Activated naive CD8-positive, alpha-beta T cell treated with anti-CD3 and anti-CD28 coated beads, Interleukin-2, amount 10 ng/mL, durations not matched to agents 7 days and 5 days (primary cell): ENCODE measurements around the gene HBB. TPM values are rescaled to one million over a fixed set of nuclear protein-coding genes. Genes with fewer than 3 reads are reported as not detected.

ENCODE experiments used
- ATAC-seq: fragments of 150-1000 bp; cut with Tn5 transposase; one replicate; pipeline ENCODE4 v1.10.0; 2021; ENCODE audit warnings: low read depth, moderate library complexity
- POLR2A ChIA-PET: fragments of 350-600 bp; sonication (Branson Sonifier 250); formaldehyde crosslinking; loops from one replicate; lab custom pipeline; 2021; ENCODE audit warnings: antibody characterized with exemption; lab: Charles Lee
- DNase-seq: peaks from one replicate; pipeline ENCODE4 v3.0.0; 2021
- H3K27ac Mint-ChIP-seq: one replicate; pipeline ENCODE4 v1.8.0; 2022; ENCODE audit warnings: mild to moderate bottlenecking, mixed read lengths
- H3K27me3 Mint-ChIP-seq: one replicate; pipeline ENCODE4 v1.8.0; 2022; ENCODE audit warnings: mild to moderate bottlenecking, moderate library complexity, mixed read lengths
- H3K36me3 Mint-ChIP-seq: one replicate; pipeline ENCODE4 v1.8.0; 2021; ENCODE audit warnings: mild to moderate bottlenecking, mixed read lengths
- H3K4me1 Mint-ChIP-seq: one replicate; pipeline ENCODE4 v1.8.0; 2021; ENCODE audit warnings: mixed read lengths
- H3K4me3 Mint-ChIP-seq: one replicate; pipeline ENCODE4 v1.8.0; 2022; ENCODE audit warnings: mild to moderate bottlenecking, moderate library complexity, mixed read lengths
- H3K9me3 Mint-ChIP-seq: one replicate; pipeline ENCODE4 v1.8.0; 2021; ENCODE audit warnings: mixed read lengths
- total RNA-seq, 2 experiments: library from RNA; stranded (reverse); gene quantifications; one replicate each; pipeline ENCODE4 v1.2.3, GENCODE V29; 2021

Gene HBB
- total RNA-seq, 2 experiments from 2014 or later, result not detected

DNA sequence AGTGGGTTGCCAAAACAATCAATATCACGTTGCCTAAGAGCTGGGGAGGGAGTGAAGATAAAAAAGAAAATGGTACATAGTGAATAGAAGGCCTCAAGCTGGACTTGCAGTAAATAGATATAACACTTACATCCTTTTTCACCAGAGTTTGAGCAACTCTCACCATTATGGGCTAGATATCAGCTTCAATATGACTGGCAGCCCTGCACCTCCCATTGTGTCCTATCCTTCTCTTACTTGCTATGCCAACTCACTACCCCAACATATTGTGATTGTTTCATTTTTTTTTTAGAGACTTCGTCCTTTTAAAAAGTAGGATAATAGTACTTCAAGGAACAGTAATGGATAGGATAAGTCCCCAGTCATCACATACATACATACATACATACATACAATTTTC, 15.3 kb upstream of the HBB start:
- no peaks in the 10 kb centered on the region for H3K36me3 Mint-ChIP-seq
- no peaks in the 10 kb centered on the region for H3K4me1 Mint-ChIP-seq
- H3K27ac Mint-ChIP-seq, result no peak overlapping the region
- no peak for DNase-seq
- H3K27me3 Mint-ChIP-seq, result peaks cover 2% of the 10 kb centered on the region
- no peak for ATAC-seq
- POLR2A ChIA-PET, result no interaction called here
- H3K4me3 Mint-ChIP-seq, result no peak overlapping the region
- H3K9me3 Mint-ChIP-seq, result no peaks in the 10 kb centered on the region

DNA sequence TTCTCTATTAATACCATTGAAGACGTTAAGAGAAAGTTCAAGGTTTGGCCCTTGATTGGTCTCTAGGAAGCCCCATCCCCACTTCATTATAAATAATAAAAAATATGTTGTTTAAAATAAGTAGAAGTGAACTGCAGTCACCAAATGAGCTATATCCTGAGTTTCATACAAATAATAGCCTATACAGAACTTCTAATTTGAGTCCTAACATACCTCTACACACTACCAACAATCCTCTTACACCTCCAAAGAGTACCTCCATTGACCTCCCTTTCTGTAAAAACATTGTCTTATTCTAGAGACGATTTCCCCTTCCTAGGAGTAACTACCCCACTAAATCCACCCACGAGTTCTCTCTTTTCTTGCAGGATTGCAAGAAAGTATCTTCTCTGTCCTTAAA, 14.6 kb upstream of the HBB start:
- ATAC-seq, result no peak
- POLR2A ChIA-PET, result no interaction called here
- Mint-ChIP-seq H3K27ac (no peak overlapping the region), H3K9me3 (no peaks in the 10 kb centered on the region), H3K36me3 (no peaks in the 10 kb centered on the region), H3K4me1 (no peaks in the 10 kb centered on the region), H3K4me3 (no peak overlapping the region), H3K27me3 (peaks cover 2% of the 10 kb centered on the region)
- no peak for DNase-seq

DNA sequence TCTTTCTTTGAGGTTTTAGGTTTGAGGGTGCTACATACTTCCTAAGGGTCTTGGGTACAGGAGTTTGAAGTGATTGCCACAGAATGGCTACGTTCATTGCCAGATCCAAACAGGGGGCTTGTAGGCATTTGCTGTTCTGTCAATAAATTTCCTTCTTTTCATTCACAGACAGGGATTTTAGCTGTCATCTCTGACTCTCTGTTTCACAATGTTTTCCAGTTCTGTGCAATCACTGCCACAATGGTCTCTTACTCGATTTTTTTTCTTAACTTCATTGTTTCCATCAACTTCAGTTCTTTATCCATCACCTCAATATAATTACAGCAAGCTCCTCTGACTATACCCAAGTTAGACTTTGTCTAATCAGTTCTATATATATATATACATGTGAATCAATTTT, 13.6 kb upstream of the HBB start:
- no peak overlapping the region for H3K4me3 Mint-ChIP-seq
- no peaks in the 10 kb centered on the region for H3K9me3 Mint-ChIP-seq
- POLR2A ChIA-PET, result no interaction called here
- no peak overlapping the region for H3K27ac Mint-ChIP-seq
- no peak for ATAC-seq
- H3K36me3 Mint-ChIP-seq, result no peaks in the 10 kb centered on the region
- no peaks in the 10 kb centered on the region for H3K4me1 Mint-ChIP-seq
- DNase-seq, result no peak
- peaks cover 8% of the 10 kb centered on the region for H3K27me3 Mint-ChIP-seq

DNA sequence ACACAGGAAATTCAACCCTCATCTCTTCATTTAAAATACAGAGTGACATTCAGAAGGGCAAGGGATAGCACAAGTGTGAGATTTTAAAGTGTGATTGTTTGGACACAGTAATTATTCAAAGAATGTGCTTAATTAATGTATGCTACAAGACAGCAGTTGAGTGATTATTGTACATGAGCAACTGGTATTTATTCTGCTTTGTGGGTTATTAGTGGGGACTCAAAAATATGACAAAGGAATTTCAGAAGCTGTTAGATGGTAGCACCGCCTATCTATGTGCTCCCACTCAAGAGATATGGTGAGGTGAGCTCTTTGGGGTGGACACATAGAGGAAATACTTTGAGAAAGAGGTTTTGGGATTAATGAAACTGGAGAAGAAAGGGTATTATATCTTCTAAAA, 13.2 kb upstream of the HBB start:
- DNase-seq (no peak), ATAC-seq (no peak)
- Mint-ChIP-seq H3K27me3 (peaks cover 11% of the 10 kb centered on the region), H3K36me3 (no peaks in the 10 kb centered on the region), H3K9me3 (no peaks in the 10 kb centered on the region), H3K27ac (no peak overlapping the region), H3K4me3 (no peak overlapping the region), H3K4me1 (no peaks in the 10 kb centered on the region)
- POLR2A ChIA-PET, result no interaction called here

DNA sequence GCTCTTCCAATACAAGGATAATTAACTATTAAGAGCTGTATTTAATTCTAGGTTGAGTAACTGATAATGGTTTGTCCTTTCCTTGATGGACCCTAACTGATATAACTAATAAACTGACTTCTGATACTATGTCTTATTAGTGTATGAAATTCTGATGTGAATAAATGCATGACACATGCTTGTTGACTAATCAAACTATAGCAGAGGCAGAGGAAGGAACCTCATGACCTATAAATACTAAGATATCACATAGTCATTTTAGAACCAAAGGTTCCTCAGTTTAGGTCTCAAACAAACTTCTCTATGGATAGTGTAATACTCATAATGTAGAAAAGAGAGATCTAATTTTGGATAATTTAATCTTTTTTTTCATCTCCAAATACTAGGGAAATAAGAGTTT, 12.2 kb upstream of the HBB start:
- no peak overlapping the region for H3K4me3 Mint-ChIP-seq
- no peaks in the 10 kb centered on the region for H3K36me3 Mint-ChIP-seq
- POLR2A ChIA-PET, result no interaction called here
- no peak for DNase-seq
- peaks cover 11% of the 10 kb centered on the region for H3K27me3 Mint-ChIP-seq
- H3K27ac Mint-ChIP-seq, result no peak overlapping the region
- H3K9me3 Mint-ChIP-seq, result no peaks in the 10 kb centered on the region
- peaks cover 5% of the 10 kb centered on the region for H3K4me1 Mint-ChIP-seq
- no peak for ATAC-seq

DNA sequence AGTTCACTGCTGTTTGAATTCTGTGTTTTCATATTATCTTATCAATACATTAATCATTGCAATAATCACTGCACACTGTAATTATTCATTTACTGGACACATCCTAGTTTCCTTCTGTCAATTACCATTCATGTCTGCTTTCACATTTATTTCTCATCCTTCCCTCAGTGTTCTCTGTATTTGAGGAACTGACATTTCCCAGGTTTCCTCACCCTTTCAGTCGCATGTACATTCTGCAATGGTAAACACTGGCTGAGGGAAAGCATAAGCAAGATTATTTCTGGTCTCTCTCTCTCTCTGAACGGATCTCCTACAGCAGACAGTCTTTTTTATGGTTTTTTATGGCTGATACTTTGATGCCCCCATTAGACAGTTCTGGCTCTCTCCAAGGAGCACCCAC, 11.6 kb upstream of the HBB start:
- ATAC-seq (no peak), DNase-seq (no peak)
- Mint-ChIP-seq H3K27me3 (peaks cover 11% of the 10 kb centered on the region), H3K4me3 (no peak overlapping the region), H3K27ac (no peak overlapping the region), H3K9me3 (no peaks in the 10 kb centered on the region), H3K4me1 (peaks cover 5% of the 10 kb centered on the region), H3K36me3 (no peaks in the 10 kb centered on the region)
- POLR2A ChIA-PET, result no interaction called here

DNA sequence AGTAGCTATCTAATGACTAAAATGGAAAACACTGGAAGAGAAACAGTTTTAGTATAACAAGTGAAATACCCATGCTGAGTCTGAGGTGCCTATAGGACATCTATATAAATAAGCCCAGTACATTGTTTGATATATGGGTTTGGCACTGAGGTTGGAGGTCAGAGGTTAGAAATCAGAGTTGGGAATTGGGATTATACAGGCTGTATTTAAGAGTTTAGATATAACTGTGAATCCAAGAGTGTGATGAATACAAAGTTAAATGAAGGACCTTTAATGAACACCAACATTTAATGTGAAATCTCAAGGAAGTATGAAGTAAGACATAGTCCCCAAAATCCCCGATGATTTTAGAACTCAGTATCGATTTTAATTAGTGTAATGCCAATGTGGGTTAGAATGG, 10.5 kb upstream of the HBB start:
- Mint-ChIP-seq H3K27me3 (peaks cover 11% of the 10 kb centered on the region), H3K36me3 (no peaks in the 10 kb centered on the region), H3K4me3 (no peak overlapping the region), H3K9me3 (no peaks in the 10 kb centered on the region), H3K4me1 (peaks cover 5% of the 10 kb centered on the region), H3K27ac (no peak overlapping the region)
- no peak for DNase-seq
- ATAC-seq, result no peak
- POLR2A ChIA-PET, result no interaction called here

DNA sequence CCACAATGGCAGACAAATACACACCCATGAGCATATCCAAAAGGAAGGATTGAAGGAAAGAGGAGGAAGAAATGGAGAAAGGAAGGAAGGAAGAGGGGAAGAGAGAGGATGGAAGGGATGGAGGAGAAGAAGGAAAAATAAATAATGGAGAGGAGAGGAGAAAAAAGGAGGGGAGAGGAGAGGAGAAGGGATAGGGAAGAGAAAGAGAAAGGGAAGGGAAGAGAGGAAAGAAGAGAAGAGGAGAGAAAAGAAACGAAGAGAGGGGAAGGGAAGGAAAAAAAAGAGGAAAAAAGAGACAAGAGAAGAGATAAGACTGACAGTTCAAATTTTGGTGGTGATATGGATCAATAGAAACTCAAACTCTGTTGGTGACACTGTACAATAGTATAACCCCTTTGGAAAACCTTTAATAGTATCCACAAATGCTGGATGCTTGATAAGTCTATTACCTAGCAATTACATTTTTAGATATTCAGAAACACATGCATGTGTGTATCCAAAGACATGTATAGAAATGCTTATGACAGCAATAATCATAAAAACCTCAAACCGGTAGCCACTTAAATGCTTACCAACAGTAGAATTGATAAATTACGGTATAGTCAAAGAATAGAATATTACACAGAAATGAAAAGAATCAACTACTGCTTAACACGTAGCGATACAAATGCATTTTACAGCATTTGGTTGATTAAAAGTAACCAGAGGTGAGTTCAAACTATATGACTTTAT, 8.7 kb upstream of the HBB start:
- Mint-ChIP-seq H3K27ac (no peak overlapping the region), H3K36me3 (no peaks in the 10 kb centered on the region), H3K27me3 (peaks cover 18% of the 10 kb centered on the region), H3K9me3 (no peaks in the 10 kb centered on the region), H3K4me1 (peaks cover 5% of the 10 kb centered on the region), H3K4me3 (no peak overlapping the region)
- DNase-seq (no peak), ATAC-seq (no peak)
- POLR2A ChIA-PET, result no interaction called here

DNA sequence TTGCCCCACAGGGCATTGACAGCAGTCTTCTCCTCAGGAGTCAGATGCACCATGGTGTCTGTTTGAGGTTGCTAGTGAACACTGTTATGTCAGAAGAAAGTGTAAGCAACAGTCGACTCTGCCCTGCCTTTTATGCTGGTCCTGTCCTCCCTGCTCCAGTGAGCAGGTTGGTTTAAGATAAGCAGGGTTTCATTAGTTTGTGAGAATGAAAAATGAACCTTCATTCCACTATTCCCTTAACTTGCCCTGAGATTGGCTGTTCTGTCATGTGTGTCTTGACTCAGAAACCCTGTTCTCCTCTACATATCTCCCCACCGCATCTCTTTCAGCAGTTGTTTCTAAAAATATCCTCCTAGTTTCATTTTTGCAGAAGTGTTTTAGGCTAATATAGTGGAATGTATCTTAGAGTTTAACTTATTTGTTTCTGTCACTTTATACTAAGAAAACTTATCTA, 7.5 kb upstream of the HBB start, which contains the start of gene HBD:
Gene HBD, minus strand, starts transcription at position 103 of the 454 bp plus-strand sequence. Its CDS starts 50 bp downstream, at position 53.
- ATAC-seq, result no peak
- POLR2A ChIA-PET, result no interaction called here
- H3K4me1 Mint-ChIP-seq, result peaks cover 5% of the 10 kb centered on the region

DNA sequence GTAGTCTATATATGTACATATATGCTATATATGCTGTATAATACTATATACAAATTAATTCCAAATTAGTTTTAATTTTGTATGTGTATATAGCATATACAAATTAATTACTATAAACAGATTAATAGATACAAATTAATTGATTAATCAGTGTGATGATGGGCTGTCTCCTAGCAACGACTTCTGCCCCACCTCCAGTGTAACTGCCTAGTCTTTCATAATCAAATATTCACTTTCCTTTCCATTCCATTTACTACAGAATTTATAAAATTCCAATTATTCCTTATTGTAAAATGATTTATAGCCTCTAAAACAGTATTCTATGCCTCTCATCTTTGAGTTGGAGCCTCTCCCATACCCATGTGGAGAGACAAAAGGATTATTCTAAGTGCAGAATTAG, 6.4 kb upstream of the HBB start:
- DNase-seq (no peak), ATAC-seq (no peak)
- Mint-ChIP-seq H3K4me1 (peaks cover 5% of the 10 kb centered on the region), H3K27me3 (peaks cover 17% of the 10 kb centered on the region), H3K9me3 (no peaks in the 10 kb centered on the region), H3K36me3 (no peaks in the 10 kb centered on the region), H3K27ac (no peak overlapping the region), H3K4me3 (no peak overlapping the region)
- POLR2A ChIA-PET, result no interaction called here

More for the DNA sequence above, 7.5 kb upstream of the HBB start, which contains the start of gene HBD:
- DNase-seq, result no peak
- Mint-ChIP-seq H3K4me3 (no peak within 1 kb of the TSS), H3K36me3 (no peaks in the 10 kb centered on the region), H3K27ac (no peak within 1 kb of the TSS), H3K27me3 (peaks cover 17% of the 10 kb centered on the region), H3K9me3 (no peaks in the 10 kb centered on the region)

DNA sequence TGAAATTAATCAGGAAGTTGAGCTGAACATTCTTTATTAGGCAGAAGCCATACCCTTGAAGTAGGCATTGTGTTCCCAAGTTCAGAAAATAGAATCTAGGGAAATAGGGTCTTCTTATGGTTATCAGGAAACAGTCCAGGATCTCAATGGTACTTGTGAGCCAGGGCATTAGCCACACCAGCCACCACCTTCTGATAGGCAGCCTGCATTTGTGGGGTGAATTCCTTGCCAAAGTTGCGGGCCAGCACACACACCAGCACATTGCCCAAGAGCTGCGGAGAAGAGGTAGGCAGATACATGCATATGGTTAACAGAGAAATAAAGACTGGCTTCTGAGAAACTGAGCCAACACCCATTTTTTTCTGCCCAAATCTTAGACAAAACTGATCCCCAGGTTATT, 6.0 kb upstream of the HBB start:
- peaks cover 5% of the 10 kb centered on the region for H3K4me1 Mint-ChIP-seq
- H3K36me3 Mint-ChIP-seq, result no peaks in the 10 kb centered on the region
- DNase-seq (no peak), ATAC-seq (no peak)
- H3K9me3 Mint-ChIP-seq, result no peaks in the 10 kb centered on the region
- no peak overlapping the region for H3K27ac Mint-ChIP-seq
- peaks cover 17% of the 10 kb centered on the region for H3K27me3 Mint-ChIP-seq
- POLR2A ChIA-PET, result no interaction called here
- H3K4me3 Mint-ChIP-seq, result no peak overlapping the region

DNA sequence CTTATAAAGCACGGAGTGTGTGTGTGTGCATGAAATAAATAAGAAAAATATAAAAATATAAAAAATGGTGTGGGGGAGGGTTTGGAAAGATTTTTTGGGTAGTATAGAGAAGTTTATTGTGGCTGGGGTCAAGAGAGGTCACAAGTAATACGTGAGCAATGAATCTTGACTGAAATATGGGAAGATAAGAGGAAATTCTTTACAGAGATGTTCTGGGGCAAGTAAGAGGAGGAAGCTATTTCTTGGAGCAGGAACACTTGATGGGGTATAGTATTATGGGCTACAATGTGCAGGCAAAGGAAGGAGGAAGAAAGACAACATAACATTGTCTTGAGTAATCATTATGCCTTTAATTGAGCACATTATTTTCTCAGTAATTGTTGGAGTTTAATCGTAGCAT, 5.3 kb upstream of the HBB start:
- Mint-ChIP-seq H3K4me1 (peaks cover 5% of the 10 kb centered on the region), H3K4me3 (no peak overlapping the region), H3K27me3 (peaks cover 17% of the 10 kb centered on the region), H3K36me3 (no peaks in the 10 kb centered on the region), H3K9me3 (no peaks in the 10 kb centered on the region), H3K27ac (no peak overlapping the region)
- ATAC-seq (no peak), DNase-seq (no peak)
- POLR2A ChIA-PET, result no interaction called here

DNA sequence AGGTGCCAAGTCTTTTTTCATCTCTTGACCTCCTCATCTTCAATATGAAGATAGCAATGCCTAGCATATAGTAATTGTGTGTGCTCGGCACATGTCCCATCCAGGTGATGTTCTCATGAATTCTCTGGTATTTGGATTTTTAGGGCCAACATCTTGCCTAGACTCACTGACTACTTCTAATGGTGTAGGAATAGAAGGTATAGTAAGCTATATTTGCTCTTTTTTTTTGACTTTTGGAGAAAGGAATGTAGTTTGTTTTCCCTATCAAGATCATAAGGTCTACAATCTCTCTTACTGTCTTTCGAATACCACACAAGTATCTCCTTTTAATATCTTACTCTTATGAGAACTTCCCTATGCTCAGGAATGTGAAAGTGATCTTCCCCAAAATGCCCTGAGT, 4.2 kb upstream of the HBB start:
- H3K36me3 Mint-ChIP-seq, result no peaks in the 10 kb centered on the region
- ATAC-seq (no peak), DNase-seq (no peak)
- peaks cover 5% of the 10 kb centered on the region for H3K4me1 Mint-ChIP-seq
- no peak overlapping the region for H3K4me3 Mint-ChIP-seq
- H3K27ac Mint-ChIP-seq, result no peak overlapping the region
- H3K27me3 Mint-ChIP-seq, result peaks cover 14% of the 10 kb centered on the region
- POLR2A ChIA-PET, result no interaction called here
- H3K9me3 Mint-ChIP-seq, result no peaks in the 10 kb centered on the region

DNA sequence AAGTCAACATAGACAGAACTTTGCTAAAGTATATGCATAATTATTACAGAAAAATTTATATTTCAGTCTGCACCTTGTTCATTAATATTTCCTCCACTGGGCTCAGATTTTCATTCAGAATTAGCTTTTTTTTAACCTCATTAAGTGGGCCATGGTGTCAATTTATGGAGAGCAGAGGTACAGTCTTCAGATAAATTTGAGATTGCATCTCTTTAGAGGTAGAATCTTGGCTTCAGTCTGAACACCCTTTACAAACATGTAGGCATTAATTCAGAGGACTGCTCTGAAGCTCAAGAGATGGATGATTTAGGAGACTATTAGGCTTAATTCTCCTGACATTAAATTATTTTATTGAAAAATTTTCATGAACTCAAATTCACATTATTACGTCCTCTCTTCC, 3.4 kb upstream of the HBB start:
- Mint-ChIP-seq H3K9me3 (no peaks in the 10 kb centered on the region), H3K4me3 (no peak overlapping the region), H3K27ac (no peak overlapping the region), H3K36me3 (no peaks in the 10 kb centered on the region), H3K27me3 (peaks cover 9% of the 10 kb centered on the region), H3K4me1 (peaks cover 5% of the 10 kb centered on the region)
- POLR2A ChIA-PET, result no interaction called here
- no peak for DNase-seq
- no peak for ATAC-seq
